GM18498 (cell line): Measurements from ENCODE around the gene SLC26A6.

ENCODE experiments used
- ATAC-seq: cut with Tn5 transposase; IDR thresholded peaks from one replicate; pipeline ENCODE4 v1.9.1; 2021; ENCODE audit warnings: mild to moderate bottlenecking, moderate library complexity; ENCODE audit not compliant: unreplicated experiment

The SLC26A6 gene

DNA sequence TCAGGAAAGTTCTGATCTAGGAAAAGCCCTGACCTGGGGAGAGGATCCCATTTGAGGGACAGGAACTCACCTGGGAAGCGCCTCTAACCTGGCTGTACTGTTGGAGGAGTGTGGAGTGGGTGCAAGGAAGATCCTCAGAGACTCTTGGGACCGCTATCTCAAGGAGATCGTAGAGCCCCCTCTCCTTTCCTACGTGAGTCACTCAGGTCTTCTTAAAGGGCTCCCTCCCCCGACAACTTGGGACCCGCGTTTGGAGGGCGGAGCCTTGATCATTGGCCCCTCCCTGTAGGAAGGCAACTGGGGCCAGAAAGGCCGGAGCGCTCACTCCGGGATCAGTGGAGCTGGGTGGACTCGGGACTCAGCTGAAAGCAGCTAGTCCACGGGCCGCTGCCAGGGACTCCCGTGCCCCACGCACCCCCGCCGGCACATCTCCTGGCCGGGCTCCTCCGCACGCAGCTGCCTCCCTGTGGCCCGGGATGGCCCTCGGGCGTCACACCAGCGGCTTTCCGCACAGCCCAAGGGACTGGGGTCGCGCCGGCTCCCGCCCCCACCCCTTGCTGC lies 520 bp downstream of the SLC26A6 start:
- ATAC-seq = peak; percentile 27

DNA sequence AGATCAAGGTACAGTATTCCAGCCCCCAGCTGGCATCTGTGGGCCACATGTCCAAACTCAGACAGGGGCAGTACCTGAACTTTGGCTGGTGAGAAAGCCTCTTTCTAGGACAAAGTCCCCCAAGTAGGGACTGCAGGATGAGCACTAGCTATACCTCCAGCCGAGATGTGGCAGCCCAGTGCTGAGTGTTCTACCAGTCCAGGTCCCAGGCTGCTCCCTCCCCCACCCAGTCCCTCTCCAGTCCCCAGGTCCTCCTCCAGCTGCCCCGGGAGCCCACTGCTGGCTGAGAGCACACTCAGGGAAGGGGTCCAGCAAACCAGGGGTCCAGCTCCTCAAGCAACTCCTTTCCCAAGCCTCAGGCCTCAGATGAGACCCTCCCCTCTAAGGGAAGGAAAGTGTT lies 1.5 kb downstream of the SLC26A6 start:
- no peak for ATAC-seq

DNA sequence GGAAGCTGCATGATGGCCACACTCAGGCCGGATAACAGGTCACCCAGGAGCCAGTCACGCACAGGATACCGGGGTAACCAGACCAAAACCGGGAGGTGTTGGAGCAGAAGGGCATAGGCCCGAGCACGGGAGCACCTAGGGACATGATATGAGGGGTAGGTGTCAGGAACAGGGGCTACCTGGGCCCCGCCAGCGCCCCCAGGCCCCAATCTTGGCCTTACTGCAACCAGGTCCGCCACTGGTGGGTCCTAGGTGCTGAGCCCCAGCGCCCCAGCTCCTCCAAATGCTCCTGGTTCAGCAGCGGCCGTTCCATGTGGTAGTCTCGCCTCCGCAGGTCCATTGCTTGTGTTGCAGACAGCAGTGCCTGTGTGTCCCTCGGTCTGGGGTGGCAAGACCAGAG lies 2.0 kb downstream of the SLC26A6 start:
- ATAC-seq = no peak

DNA sequence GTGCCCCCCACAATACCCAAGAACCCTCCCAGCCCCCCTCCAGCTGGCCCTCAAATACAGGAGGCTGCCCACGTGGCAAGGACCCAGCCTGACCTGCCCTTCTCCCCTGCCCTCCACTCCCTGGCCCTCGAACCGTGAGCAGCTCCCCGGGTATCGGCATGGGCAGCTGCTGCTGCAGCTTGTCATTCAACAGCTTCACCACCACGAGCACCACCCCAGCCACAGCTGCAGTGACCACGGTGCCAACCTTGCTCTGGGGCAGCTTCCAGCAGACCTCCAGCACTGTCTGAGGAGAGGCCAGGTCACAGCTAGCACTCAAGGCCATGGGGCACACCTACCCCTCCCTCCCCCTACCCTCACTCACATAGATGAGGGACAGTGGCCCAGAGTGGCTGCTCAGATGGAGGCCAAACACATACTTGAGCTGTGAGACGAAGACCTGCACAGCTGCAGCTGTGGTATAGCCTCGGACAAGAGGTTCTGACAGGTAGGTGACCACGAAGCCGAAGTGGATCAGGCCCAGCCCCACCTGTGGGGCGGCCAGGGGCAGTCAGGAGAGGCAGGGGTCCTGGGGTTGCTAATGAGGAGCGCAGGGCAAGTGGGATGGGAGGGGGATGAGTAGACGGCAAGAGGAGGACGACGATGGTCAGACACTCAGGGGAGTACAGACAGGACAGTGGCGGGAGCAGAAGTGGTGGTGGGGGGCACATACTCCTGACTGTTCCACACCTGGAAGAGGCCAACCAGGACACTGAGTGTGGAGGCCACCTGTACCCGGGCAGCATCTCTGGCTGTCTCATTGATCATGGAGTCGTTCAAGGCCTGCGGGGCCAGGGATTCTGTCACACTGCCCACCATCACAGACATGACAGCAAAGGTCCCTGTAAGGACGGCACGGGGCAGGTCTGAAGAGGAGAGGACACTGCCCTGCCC lies 3.5 kb downstream of the SLC26A6 start:
- no peak for ATAC-seq

- no peak for ATAC-seq
These were observed 4.4 kb downstream of the SLC26A6 start for GRCh38 chr3:48630833-48631232.

GRCh38 chr3:48630407-48630806 lies 4.9 kb downstream of the SLC26A6 start:
- no peak for ATAC-seq

GRCh38 chr3:48629894-48630293 lies 5.4 kb downstream of the SLC26A6 start:
- no peak for ATAC-seq

DNA sequence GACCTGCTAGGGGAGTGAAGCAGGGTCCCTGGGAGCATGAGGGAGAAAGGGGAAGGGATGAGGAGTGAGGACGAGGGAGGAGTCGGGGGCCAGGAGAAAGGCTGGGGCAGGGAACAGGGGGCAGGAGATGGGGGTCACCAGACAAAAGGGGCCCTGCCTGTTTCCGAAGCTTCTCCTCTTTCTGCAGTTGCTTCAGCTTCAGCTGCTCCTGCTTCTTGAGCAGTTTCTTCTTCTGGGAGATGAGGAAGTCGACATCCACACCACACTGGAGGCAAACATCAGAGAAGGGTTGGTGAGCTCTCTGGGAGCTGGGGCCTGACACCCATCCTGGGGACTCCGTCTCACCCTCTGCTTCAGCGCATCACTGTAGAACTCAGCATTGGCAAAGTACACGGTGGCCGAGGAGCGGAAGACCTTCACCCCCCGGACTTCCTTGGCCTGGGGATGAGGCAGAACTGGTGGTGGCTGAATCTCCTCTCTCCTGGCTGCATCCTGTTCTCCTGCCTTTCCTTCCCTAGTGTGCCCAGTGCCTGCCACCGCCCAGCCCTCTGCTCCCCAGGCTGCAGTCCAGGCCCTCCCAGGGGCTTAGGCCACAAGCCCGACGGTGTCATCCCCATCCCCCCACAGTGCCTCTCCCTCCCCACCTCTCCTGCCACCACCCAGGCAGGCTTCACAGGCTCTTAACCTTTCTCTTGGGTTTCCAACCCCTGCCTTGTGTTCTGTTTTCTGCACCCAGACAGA lies 6.8 kb downstream of the SLC26A6 start:
- no peak for ATAC-seq

GRCh38 chr3:48625600-48625999 lies 9.7 kb downstream of the SLC26A6 start:
- ATAC-seq = no peak

GRCh38 chr3:48624767-48625166 lies 10.5 kb downstream of the SLC26A6 start:
- no peak for ATAC-seq

DNA sequence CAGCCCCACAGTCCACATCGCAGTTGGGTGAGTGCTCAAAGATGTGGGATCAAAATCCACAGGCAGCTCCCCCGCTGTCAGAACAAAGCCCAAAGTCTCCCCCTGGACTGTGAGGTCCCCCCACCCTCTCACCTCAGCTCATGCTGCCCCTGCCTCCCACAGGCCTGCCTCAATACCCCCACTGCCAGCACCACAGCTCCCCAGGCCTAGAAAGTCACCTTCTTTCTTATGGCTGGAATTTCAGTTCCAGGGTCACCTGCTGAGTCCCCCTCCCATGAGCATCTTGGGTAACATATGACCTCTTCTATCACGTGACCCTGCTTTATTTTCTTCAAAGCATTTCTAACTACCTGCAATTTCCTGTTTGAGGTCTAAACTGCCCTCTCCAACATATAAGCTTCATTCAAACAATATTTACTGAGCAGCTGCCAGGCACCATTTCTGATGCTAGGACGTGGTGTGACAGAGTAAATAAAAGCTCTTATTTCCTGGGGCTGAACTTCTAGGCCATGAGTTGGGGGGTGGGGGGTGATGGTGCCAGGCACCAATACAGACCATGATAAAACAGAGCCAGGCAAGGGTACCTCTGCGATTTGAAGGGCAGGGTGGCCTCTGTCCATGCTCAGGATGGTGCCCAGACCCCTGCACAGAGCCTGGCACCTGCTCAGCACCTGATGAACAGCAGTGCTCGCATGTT lies 11.3 kb downstream of the SLC26A6 start:
- no peak for ATAC-seq

DNA sequence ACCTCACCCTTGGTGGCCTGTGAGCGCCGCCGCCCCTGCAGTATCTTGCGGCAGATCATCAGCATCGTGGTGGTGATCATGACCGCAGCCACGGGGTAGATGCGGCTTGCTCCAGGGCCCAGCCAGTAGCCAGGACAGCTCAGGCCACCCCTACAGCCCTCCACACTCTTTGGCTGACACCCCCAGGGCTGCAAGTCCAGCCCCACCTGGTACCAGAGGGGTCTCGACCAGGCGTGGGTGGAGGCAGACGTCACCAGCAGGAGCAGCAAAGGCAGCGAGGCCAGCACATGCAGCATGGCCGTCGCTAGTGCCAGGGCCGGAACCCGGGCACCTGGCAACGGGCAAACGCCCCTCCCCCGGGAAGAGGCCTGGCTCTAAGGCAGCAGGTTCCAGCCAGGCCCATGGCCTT lies 13.8 kb downstream of the SLC26A6 start, which contains the start of gene TMEM89:
Gene TMEM89 (minus strand): TSS at position 309 of the 409 bp plus-strand sequence. CDS start 13 bp downstream, at position 296.
- ATAC-seq = no peak

- ATAC-seq = no peak
These were observed 15.4 kb downstream of the SLC26A6 start for GRCh38 chr3:48619541-48620524.

DNA sequence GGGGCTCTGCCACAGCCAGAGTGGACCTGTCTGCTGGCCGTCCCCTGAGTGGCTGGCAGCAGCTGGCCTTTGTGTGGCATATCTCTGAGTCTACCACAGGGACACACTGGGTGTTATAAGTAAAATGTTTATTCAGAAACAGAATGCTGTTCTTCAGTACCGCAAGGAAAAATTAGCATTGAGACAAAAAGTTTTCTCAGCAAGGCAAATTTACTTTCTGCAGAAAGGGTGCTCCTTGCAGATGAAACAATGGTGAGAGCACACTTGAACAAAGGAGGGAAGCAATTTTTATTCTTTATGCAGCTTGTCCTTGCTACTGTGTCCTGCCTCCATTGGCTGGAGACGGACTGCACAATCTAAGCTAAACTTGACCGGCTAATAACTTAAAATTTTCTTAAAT lies 17.7 kb downstream of the SLC26A6 start:
- ATAC-seq = no peak

DNA sequence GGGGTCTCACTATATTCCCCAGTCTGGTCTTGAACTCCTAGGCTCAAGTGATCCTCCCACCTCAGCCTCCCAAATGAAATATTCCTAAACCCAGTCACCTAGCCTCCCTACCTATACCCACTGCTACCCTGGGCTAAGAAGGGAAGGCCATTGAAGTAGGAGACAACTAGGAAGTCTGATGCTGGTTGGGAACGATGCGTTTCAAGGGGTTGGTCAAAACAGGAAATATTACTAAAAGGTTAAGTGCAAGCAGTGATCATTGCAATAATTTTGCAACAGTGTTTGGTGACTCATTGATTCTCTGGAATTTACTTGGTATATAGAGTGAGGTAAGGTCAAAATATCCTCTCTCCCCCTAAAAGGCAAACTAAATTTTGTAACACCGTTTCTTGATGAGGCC lies 21.2 kb downstream of the SLC26A6 start:
- ATAC-seq = no peak

- ATAC-seq = no peak
These were observed 23.0 kb downstream of the SLC26A6 start for GRCh38 chr3:48612309-48612708.

GRCh38 chr3:48609088-48610005 lies 25.9 kb downstream of the SLC26A6 start, which contains the start of gene UQCRC1:
Gene UQCRC1, minus strand, starts transcription at chr3:48609646. Its CDS starts 26 bp downstream, at chr3:48609620.
- ATAC-seq = peak; percentile 96

DNA sequence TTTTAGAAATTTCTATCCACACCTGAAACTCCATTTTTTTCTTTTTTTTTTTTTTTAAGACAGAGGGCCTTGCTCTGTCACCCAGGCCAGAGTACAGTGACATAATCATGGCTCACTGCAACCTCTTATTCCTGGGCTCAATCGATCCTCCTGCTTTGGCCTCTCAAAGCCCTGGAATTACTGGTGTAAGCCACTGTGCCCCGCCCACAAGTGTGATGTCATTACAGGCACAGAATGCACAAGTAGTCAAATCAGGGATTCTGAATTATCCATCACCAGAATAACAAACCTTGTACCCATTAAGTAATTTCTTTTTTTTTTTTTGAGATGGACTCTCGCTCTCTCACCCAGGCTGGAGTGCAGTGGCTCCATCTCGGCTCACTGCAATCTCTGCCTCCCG lies 27.7 kb downstream of the SLC26A6 start:
- ATAC-seq = no peak

DNA sequence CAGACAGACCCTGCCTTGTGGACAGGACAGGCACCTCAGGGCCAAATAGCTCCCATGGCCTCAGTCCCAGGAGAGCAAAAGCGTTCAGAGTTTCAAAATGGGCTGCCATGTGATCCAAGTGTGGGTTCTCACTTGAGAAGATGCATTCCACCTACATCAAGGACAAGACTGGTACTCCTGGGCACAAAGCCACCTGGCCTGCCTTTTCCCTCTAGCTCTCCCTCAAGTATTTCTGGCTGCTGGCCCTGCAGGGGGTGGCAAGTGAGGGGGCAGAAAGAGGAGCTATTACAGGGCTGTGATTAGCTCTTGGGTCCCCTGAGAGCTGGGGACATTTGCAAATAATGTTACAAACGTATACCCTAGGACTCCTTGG lies 33.7 kb downstream of the SLC26A6 start:
- no peak for ATAC-seq
